SK-N-SH (cell line): ENCODE measurements around the gene ANKRD11. TPM values are rescaled to one million over a fixed set of nuclear protein-coding genes. Genes with fewer than 3 reads are reported as not detected.
A peak's percentile ranks its signal among the peaks of the same experiment; 100 is the strongest.

ENCODE experiments used
- CTCF ChIA-PET: fragments of 300-600, 350-600 bp; formaldehyde crosslinking; extraction: SDS; loops from one replicate; lab custom pipeline; 2021; lab: Yijun Ruan, JAX
- POLR2A ChIA-PET: fragments of 350-600 bp; sonication (Branson Sonifier 250); formaldehyde crosslinking; extraction: SDS; loops from one replicate; lab custom pipeline; 2020; ENCODE audit warnings: antibody characterized with exemption, inconsistent platforms; lab: Yijun Ruan, JAX
- DNase-seq: peaks from one replicate; pipeline ENCODE4 v3.0.0; 2012
- H2AFZ ChIP-seq: fragments of 200-600 bp; sonication (generic); 2 replicates; pipeline ENCODE4 v1.8.1; 2016; ENCODE audit warnings: antibody characterized with exemption, mild to moderate bottlenecking, low read depth
- H3F3A ChIP-seq: fragments of 200-600 bp; sonication (generic); replicated peaks from 2 replicates; pipeline ENCODE3; 2016; ENCODE audit warnings: antibody characterized with exemption, mild to moderate bottlenecking; ENCODE audit not compliant: insufficient read depth
- H3K27ac ChIP-seq, 2 experiments: fragments of 200-500 bp in 1 of 2; fragments of 200-600 bp in 1 of 2; sonication (Bioruptor generic) in 1 of 2; sonication (generic), shearing (Covaris generic) in 1 of 2; 2 replicates each; pipeline versions ENCODE4 v1.5.1 to v1.6.1; 2014 to 2016; ENCODE audit warnings: low read depth in 2 of 2, inconsistent platforms in 1 of 2, low read length in 1 of 2, mild to moderate bottlenecking in 1 of 2, mixed read lengths in 1 of 2
- H3K27me3 ChIP-seq: fragments of 200-600 bp; sonication (generic), shearing (Covaris generic); 2 replicates; pipeline ENCODE4 v1.6.1; 2016; ENCODE audit warnings: mixed run types; ENCODE audit not compliant: insufficient read depth
- H3K36me3 ChIP-seq, 2 experiments: fragments of 200-500 bp in 1 of 2; fragments of 200-600 bp in 1 of 2; sonication (Bioruptor generic) in 1 of 2; sonication (generic) in 1 of 2; replicated peaks in 1 of 2; 2 replicates each; pipeline versions ENCODE3 to v1.5.1; 2014 to 2016; ENCODE audit warnings: low read length in 1 of 2, mild to moderate bottlenecking in 1 of 2; ENCODE audit not compliant: insufficient read depth in 2 of 2, control insufficient read depth in 1 of 2
- H3K4me1 ChIP-seq, 2 experiments: fragments of 200-500 bp in 1 of 2; fragments of 200-600 bp in 1 of 2; sonication (Bioruptor generic) in 1 of 2; sonication (generic), shearing (Covaris generic) in 1 of 2; 2 replicates each; pipeline versions ENCODE4 v1.5.1 to v1.6.1; 2014 to 2016; ENCODE audit warnings: low read depth in 1 of 2, low read length in 1 of 2, mixed run types in 1 of 2; ENCODE audit not compliant: insufficient read depth in 2 of 2, control insufficient read depth in 1 of 2
- H3K4me2 ChIP-seq: fragments of 200-600 bp; sonication (generic), shearing (Covaris generic); 2 replicates; pipeline ENCODE4 v1.6.1; 2017; ENCODE audit warnings: mixed run types
- H3K4me3 ChIP-seq, 2 experiments: fragments of 200-500 bp in 1 of 2; fragments of 200-600 bp in 1 of 2; sonication (Bioruptor generic) in 1 of 2; sonication (generic), shearing (Covaris generic) in 1 of 2; 2 replicates each; pipeline versions ENCODE4 v1.5.1 to v1.8.1; 2014 to 2016; ENCODE audit warnings: low read depth in 2 of 2, inconsistent platforms in 1 of 2, low read length in 1 of 2, mild to moderate bottlenecking in 1 of 2, mixed read lengths in 1 of 2, moderate library complexity in 1 of 2
- H3K79me2 ChIP-seq: fragments of 200-600 bp; sonication (generic); 2 replicates; pipeline ENCODE4 v1.8.1; 2017; ENCODE audit warnings: mild to moderate bottlenecking; ENCODE audit not compliant: insufficient read depth
- H3K9ac ChIP-seq: fragments of 200-600 bp; sonication (generic); 2 replicates; pipeline ENCODE4 v1.6.1; 2017; ENCODE audit warnings: mixed run types
- H3K9me2 ChIP-seq: fragments of 200-600 bp; sonication (generic); 2 replicates; pipeline ENCODE4 v1.6.1; 2017; ENCODE audit warnings: mixed run types
- H3K9me3 ChIP-seq: fragments of 200-600 bp; sonication (generic); 2 replicates; pipeline ENCODE4 v1.6.1; 2017; ENCODE audit warnings: mixed run types, mild to moderate bottlenecking, moderate library complexity
- H4K20me1 ChIP-seq: fragments of 200-600 bp; sonication (generic); 2 replicates; pipeline ENCODE4 v1.6.1; 2017; ENCODE audit warnings: mild to moderate bottlenecking, mixed run types; ENCODE audit not compliant: insufficient read depth
- ELF1 ChIP-seq: IDR thresholded peaks from 2 replicates; pipeline ENCODE4 v1.4.0; 2012
- EP300 ChIP-seq, 2 experiments: IDR thresholded peaks; 2 replicates each; pipeline versions ENCODE4 v1.4.0 to v1.6.1; 2012; ENCODE audit warnings: borderline replicate concordance in 1 of 2, low read depth in 1 of 2, low read length in 1 of 2
- EZH2phosphoT487 ChIP-seq: fragments of 200-600 bp; sonication (generic); IDR thresholded peaks from 2 replicates; pipeline ENCODE4 v1.6.1; 2017; ENCODE audit warnings: low read depth, mixed run types, mild to moderate bottlenecking, antibody characterized with exemption, moderate library complexity, borderline replicate concordance
- FOSL2 ChIP-seq: IDR thresholded peaks from 2 replicates; pipeline ENCODE4 v1.4.0; 2012; ENCODE audit warnings: low read depth, mild to moderate bottlenecking, moderate library complexity, borderline replicate concordance
- FOXJ3 ChIP-seq: sonication (generic); formaldehyde crosslinking; IDR thresholded peaks from 2 replicates; pipeline ENCODE4 v1.5.1; 2020; ENCODE audit warnings: mild to moderate bottlenecking, missing genetic modification reagents
- FOXM1 ChIP-seq: IDR thresholded peaks from 2 replicates; pipeline ENCODE4 v1.4.0; 2012; ENCODE audit warnings: low read depth, mild to moderate bottlenecking
- IRF3 ChIP-seq: fragments of 150-350 bp; IDR thresholded peaks from 2 replicates; pipeline ENCODE4 v1.6.1; 2016; ENCODE audit warnings: mild to moderate bottlenecking, low read depth, low read length
- MAX ChIP-seq: IDR thresholded peaks from 2 replicates; pipeline ENCODE4 v1.4.0; 2012; ENCODE audit warnings: low read depth
- MEF2A ChIP-seq: IDR thresholded peaks from 2 replicates; pipeline ENCODE4 v1.4.0; 2012; ENCODE audit warnings: low read depth, borderline replicate concordance
- MXI1 ChIP-seq: IDR thresholded peaks from 2 replicates; pipeline ENCODE4 v1.6.1; 2012; ENCODE audit warnings: mild to moderate bottlenecking, low read depth, low read length, improper control_type of control experiment
- NFIC ChIP-seq: IDR thresholded peaks from 2 replicates; pipeline ENCODE4 v1.4.0; 2012; ENCODE audit warnings: borderline replicate concordance
- NRF1 ChIP-seq: IDR thresholded peaks from 2 replicates; pipeline ENCODE4 v1.6.1; 2012; ENCODE audit warnings: low read depth, mild to moderate bottlenecking, low read length
- POLR2AphosphoS5 ChIP-seq: IDR thresholded peaks from 2 replicates; pipeline ENCODE4 v1.6.1; 2012; ENCODE audit warnings: low read depth, low read length
- RAD21 ChIP-seq: IDR thresholded peaks from 2 replicates; pipeline ENCODE4 v1.6.1; 2012; ENCODE audit warnings: mild to moderate bottlenecking, low read length
- RCOR1 ChIP-seq: fragments of 150-350 bp; IDR thresholded peaks from 2 replicates; pipeline ENCODE4 v1.6.1; 2017; ENCODE audit warnings: antibody characterized with exemption, low read length
- REST ChIP-seq: IDR thresholded peaks from 2 replicates; pipeline ENCODE4 v1.6.1; 2012; ENCODE audit warnings: mild to moderate bottlenecking, low read depth, low read length, moderate library complexity
- RXRA ChIP-seq: IDR thresholded peaks from 2 replicates; pipeline ENCODE4 v1.4.0; 2012; ENCODE audit warnings: low read depth, mild to moderate bottlenecking, borderline replicate concordance
- SMC3 ChIP-seq: IDR thresholded peaks from 2 replicates; pipeline ENCODE4 v1.6.1; 2012; ENCODE audit warnings: low read depth, low read length, improper control_type of control experiment
- TAF1 ChIP-seq: IDR thresholded peaks from 2 replicates; pipeline ENCODE4 v1.6.1; 2012; ENCODE audit warnings: low read depth, mild to moderate bottlenecking, low read length, moderate library complexity, borderline replicate concordance
- TCF12 ChIP-seq: IDR thresholded peaks from 2 replicates; pipeline ENCODE4 v1.4.0; 2012
- TEAD4 ChIP-seq: IDR thresholded peaks from 2 replicates; pipeline ENCODE4 v1.4.0; 2012; ENCODE audit warnings: mild to moderate bottlenecking, borderline replicate concordance; ENCODE audit not compliant: insufficient read depth
- WGBS: methylation state at CpG from one replicate; pipeline ENCODE4 v1.1.6; 2017; ENCODE audit warnings: low lambda C conversion rate; 5-methylcytosine and 5-hydroxymethylcytosine counted together
- polyA plus RNA-seq, 3 experiments: library from polyadenylated mRNA; depleted of rRNA; stranded (reverse); fragments of >200 nt; gene quantifications; 2 replicates each; pipeline ENCODE4 v1.2.3, GENCODE V29; 2012
- TF ChIP-seq, protein P1 (sequence below): fragments of 200-600 bp; sonication (generic); IDR thresholded peaks from 2 replicates; pipeline ENCODE4 v1.6.1; 2017; ENCODE audit warnings: antibody characterized with exemption, mild to moderate bottlenecking, moderate library complexity
- TF ChIP-seq, protein P2 (sequence below): fragments of 150-350 bp; IDR thresholded peaks from 2 replicates; pipeline ENCODE4 v1.6.1; 2017; ENCODE audit warnings: antibody characterized with exemption, low read length, low read depth, borderline replicate concordance

Gene ANKRD11
- polyA plus RNA-seq, 1 of the 3 experiments (the other 2 are of a cell fraction) = 50.2 TPM

- Histone ChIP-seq H3K27ac (0 out of 4 replicates have a peak overlapping the region, but pooled peaks of 1 of the 2 experiments have one; percentile 11), H4K20me1 (peaks cover 100% of the 10 kb centered on the region), H2AFZ (no peak overlapping the region), H3K27me3 (no peaks in the 10 kb centered on the region), H3K4me3 (no peak overlapping the region), H3K9me2 (no peaks in the 10 kb centered on the region), H3K9ac (no peak overlapping the region), H3K9me3 (no peaks in the 10 kb centered on the region), H3K79me2 (peaks cover 100% of the 10 kb centered on the region), H3F3A (peaks cover 17% of the 10 kb centered on the region), H3K4me1 (peaks cover 21 to 31% of the 10 kb centered on the region in 2 experiments; a peak in 2 of 4 replicates), H3K4me2 (no peak overlapping the region), H3K36me3 (no peaks in the 10 kb centered on the region)
- ChIA-PET POLR2A (no interaction called here), CTCF (no interaction called here)
- 93% methylated on average over 2 of the region's 2 CpGs for WGBS
- no peak for DNase-seq
- TF ChIP-seq FOSL2 (no peak), NFIC (no peak), FOXJ3 (no peak), TEAD4 (no peak), RXRA (no peak), EP300 (IDR thresholded peaks at IDR 0.05; ENCODE audit: borderline replicate concordance in 1 of 2, low read depth in 1 of 2, low read length in 1 of 2) (no peak), SMC3 (no peak), POLR2AphosphoS5 (no peak), FOXM1 (no peak), ELF1 (no peak), NRF1 (no peak), REST (no peak)
Observed at GRCh38 chr16:89472711-89473075, 17.7 kb downstream of the ANKRD11 start.

- Histone ChIP-seq H3K9ac (no peak overlapping the region), H3K27ac (no peak overlapping the region), H3K36me3 (peaks cover 0 to 4% of the 10 kb centered on the region in 2 experiments), H4K20me1 (peaks cover 93% of the 10 kb centered on the region), H3K4me2 (no peak overlapping the region), H3K4me1 (peaks cover 11 to 14% of the 10 kb centered on the region in 2 experiments; a peak in 2 of 4 replicates), H3K79me2 (peaks cover 99% of the 10 kb centered on the region), H3K27me3 (no peaks in the 10 kb centered on the region), H3K9me3 (no peaks in the 10 kb centered on the region), H3K4me3 (no peak overlapping the region), H3F3A (peaks cover 11% of the 10 kb centered on the region), H3K9me2 (no peaks in the 10 kb centered on the region), H2AFZ (no peak overlapping the region)
- POLR2A ChIA-PET = no interaction called here
- DNase-seq = no peak
- CTCF ChIA-PET = interaction anchor here (0.6 kb wide), 1 partner anchor 77 kb away, joined by 3 read pairs; no protein-coding TSS in a partner anchor
- 95% methylated on average over 7 of the region's 7 CpGs for WGBS
- TF ChIP-seq RCOR1 (no peak), EZH2phosphoT487 (no peak), MAX (no peak), ELF1 (no peak), MEF2A (no peak), EP300 (IDR thresholded peaks at IDR 0.05; ENCODE audit: borderline replicate concordance in 1 of 2, low read depth in 1 of 2, low read length in 1 of 2) (no peak), MXI1 (no peak), TAF1 (no peak), RAD21 (no peak), TCF12 (no peak), IRF3 (no peak)
- TF ChIP-seq, protein P1, sequence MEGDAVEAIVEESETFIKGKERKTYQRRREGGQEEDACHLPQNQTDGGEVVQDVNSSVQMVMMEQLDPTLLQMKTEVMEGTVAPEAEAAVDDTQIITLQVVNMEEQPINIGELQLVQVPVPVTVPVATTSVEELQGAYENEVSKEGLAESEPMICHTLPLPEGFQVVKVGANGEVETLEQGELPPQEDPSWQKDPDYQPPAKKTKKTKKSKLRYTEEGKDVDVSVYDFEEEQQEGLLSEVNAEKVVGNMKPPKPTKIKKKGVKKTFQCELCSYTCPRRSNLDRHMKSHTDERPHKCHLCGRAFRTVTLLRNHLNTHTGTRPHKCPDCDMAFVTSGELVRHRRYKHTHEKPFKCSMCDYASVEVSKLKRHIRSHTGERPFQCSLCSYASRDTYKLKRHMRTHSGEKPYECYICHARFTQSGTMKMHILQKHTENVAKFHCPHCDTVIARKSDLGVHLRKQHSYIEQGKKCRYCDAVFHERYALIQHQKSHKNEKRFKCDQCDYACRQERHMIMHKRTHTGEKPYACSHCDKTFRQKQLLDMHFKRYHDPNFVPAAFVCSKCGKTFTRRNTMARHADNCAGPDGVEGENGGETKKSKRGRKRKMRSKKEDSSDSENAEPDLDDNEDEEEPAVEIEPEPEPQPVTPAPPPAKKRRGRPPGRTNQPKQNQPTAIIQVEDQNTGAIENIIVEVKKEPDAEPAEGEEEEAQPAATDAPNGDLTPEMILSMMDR = no peak
- TF ChIP-seq, protein P2, sequence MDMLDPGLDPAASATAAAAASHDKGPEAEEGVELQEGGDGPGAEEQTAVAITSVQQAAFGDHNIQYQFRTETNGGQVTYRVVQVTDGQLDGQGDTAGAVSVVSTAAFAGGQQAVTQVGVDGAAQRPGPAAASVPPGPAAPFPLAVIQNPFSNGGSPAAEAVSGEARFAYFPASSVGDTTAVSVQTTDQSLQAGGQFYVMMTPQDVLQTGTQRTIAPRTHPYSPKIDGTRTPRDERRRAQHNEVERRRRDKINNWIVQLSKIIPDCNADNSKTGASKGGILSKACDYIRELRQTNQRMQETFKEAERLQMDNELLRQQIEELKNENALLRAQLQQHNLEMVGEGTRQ = no peak
Observed at GRCh38 chr16:89467382-89467781, 23.0 kb downstream of the ANKRD11 start.
